Measurements from ENCODE around the gene BNC2.

BNC2 gene

GRCh38 chr9:16753256-16753655, 117.2 kb downstream of the BNC2 start:
- no peak for DNase-seq

GRCh38 chr9:16752601-16753000, 117.9 kb downstream of the BNC2 start:
- no peak for DNase-seq

- DNase-seq: no peak
Measured at GRCh38 chr9:16750553-16750952, 119.9 kb downstream of the BNC2 start.

- DNase-seq: no peak
Measured at GRCh38 chr9:16745359-16745758, 125.1 kb downstream of the BNC2 start.

GRCh38 chr9:16744394-16744793, 126.1 kb downstream of the BNC2 start:
- peak; percentile 78 for DNase-seq

- no peak for DNase-seq
Measured at GRCh38 chr9:16743375-16743774, 127.1 kb downstream of the BNC2 start.

GRCh38 chr9:16735001-16735400, 135.5 kb downstream of the BNC2 start:
- DNase-seq: no peak

- DNase-seq: no peak
Measured at GRCh38 chr9:16732546-16732945, 137.9 kb downstream of the BNC2 start.

GRCh38 chr9:16730162-16730561, 140.3 kb downstream of the BNC2 start:
- no peak for DNase-seq

GRCh38 chr9:16729651-16730050, 140.8 kb downstream of the BNC2 start:
- no peak for DNase-seq

- DNase-seq: no peak
Measured at GRCh38 chr9:16728137-16728508, 142.3 kb downstream of the BNC2 start.

GRCh38 chr9:16727452-16728136, 142.9 kb downstream of the BNC2 start:
- DNase-seq: peak; percentile 22

- peak; percentile 91 for DNase-seq
Measured at GRCh38 chr9:16726718-16727451, 143.6 kb downstream of the BNC2 start.

- DNase-seq: peak; percentile 71
Measured at GRCh38 chr9:16726029-16726428, 144.4 kb downstream of the BNC2 start.

GRCh38 chr9:16725066-16725465, 145.4 kb downstream of the BNC2 start:
- no peak for DNase-seq

GRCh38 chr9:16721972-16722371, 148.5 kb downstream of the BNC2 start:
- peak; percentile 28 for DNase-seq

GRCh38 chr9:16720386-16720785, 150.1 kb downstream of the BNC2 start:
- peak; percentile 37 for DNase-seq

GRCh38 chr9:16719921-16720320, 150.5 kb downstream of the BNC2 start:
- no peak for DNase-seq

GRCh38 chr9:16718952-16719351, 151.5 kb downstream of the BNC2 start:
- DNase-seq: no peak

GRCh38 chr9:16718296-16718695, 152.2 kb downstream of the BNC2 start:
- peak; percentile 23 for DNase-seq

- DNase-seq: peak; percentile 53
Measured at GRCh38 chr9:16716601-16717000, 153.9 kb downstream of the BNC2 start.

GRCh38 chr9:16715404-16715803, 155.1 kb downstream of the BNC2 start:
- DNase-seq: peak; percentile 85

GRCh38 chr9:16712787-16713186, 157.7 kb downstream of the BNC2 start:
- DNase-seq: no peak

- no peak for DNase-seq
Measured at GRCh38 chr9:16710888-16711287, 159.6 kb downstream of the BNC2 start.

GRCh38 chr9:16709924-16710323, 160.5 kb downstream of the BNC2 start:
- DNase-seq: no peak

Measured in fibroblast of skin of right quadriceps (primary cell).